Endothelial cell (in vitro differentiated cells): ENCODE results near the gene RPRM. TPM values are rescaled to one million over a fixed set of nuclear protein-coding genes. Genes with fewer than 3 reads are reported as not detected.
"Not testable (repeated sequence)": the region's sequence is repeated elsewhere in the genome, so short reads cannot be mapped to it uniquely, and the experiment has no call there.

Experiments used
- DNase-seq: peaks from one replicate; pipeline ENCODE4 v3.0.0; 2021; ENCODE audit warnings: low spot score
- H3K27ac Mint-ChIP-seq: one replicate; pipeline ENCODE4 v1.8.0; 2021; ENCODE audit warnings: mixed read lengths, inconsistent platforms; ENCODE audit not compliant: unreplicated experiment
- H3K27me3 Mint-ChIP-seq: one replicate; pipeline ENCODE4 v1.8.0; 2021; ENCODE audit warnings: mild to moderate bottlenecking, moderate library complexity, mixed read lengths, inconsistent platforms; ENCODE audit not compliant: unreplicated experiment
- H3K36me3 Mint-ChIP-seq: one replicate; pipeline ENCODE4 v1.8.0; 2021; ENCODE audit warnings: mild to moderate bottlenecking, low read depth, mixed read lengths, inconsistent platforms; ENCODE audit not compliant: unreplicated experiment
- H3K4me1 Mint-ChIP-seq: one replicate; pipeline ENCODE4 v1.8.0; 2021; ENCODE audit warnings: mild to moderate bottlenecking, mixed read lengths, inconsistent platforms; ENCODE audit not compliant: unreplicated experiment
- H3K4me3 Mint-ChIP-seq: one replicate; pipeline ENCODE4 v1.8.0; 2021; ENCODE audit warnings: mild to moderate bottlenecking, mixed read lengths, inconsistent platforms; ENCODE audit not compliant: unreplicated experiment
- H3K9me3 Mint-ChIP-seq: one replicate; pipeline ENCODE4 v1.8.0; 2021; ENCODE audit warnings: mixed read lengths, inconsistent platforms; ENCODE audit not compliant: unreplicated experiment
- CTCF ChIP-seq: fragments of 200-600 bp; sonication (generic); IDR thresholded peaks from one replicate; pipeline ENCODE4 v1.5.0; 2021; ENCODE audit warnings: antibody characterized with exemption; ENCODE audit not compliant: unreplicated experiment
- total RNA-seq: library from RNA; stranded (reverse); fragmentation: NEBNext Ultra II Directional; extraction: Animal tissue kit (Norgen Biotek cat#: 25700); gene quantifications from one replicate; pipeline ENCODE4 v1.2.1, GENCODE V29; 2021; ENCODE audit not compliant: unreplicated experiment

Gene RPRM
- total RNA-seq, 1 donor from 2014 or later: 6.4 TPM

GRCh38 chr2:153509133-153509532 is 30.6 kb upstream of the RPRM start:
- Mint-ChIP-seq H3K4me3 (no peak overlapping the region), H3K4me1 (peaks cover 20% of the 10 kb centered on the region), H3K27ac (no peak overlapping the region), H3K27me3 (peaks cover 3% of the 10 kb centered on the region), H3K36me3 (peaks cover 4% of the 10 kb centered on the region), H3K9me3 (peaks cover 5% of the 10 kb centered on the region)
- no peak for TF ChIP-seq CTCF
- DNase-seq: no peak

- H3K4me1 Mint-ChIP-seq, H3K36me3 Mint-ChIP-seq, H3K4me3 Mint-ChIP-seq, DNase-seq, H3K9me3 Mint-ChIP-seq, H3K27me3 Mint-ChIP-seq, H3K27ac Mint-ChIP-seq: not testable (repeated sequence)
Measured at GRCh38 chr2:153506499-153506898, 27.9 kb upstream of the RPRM start.

DNA sequence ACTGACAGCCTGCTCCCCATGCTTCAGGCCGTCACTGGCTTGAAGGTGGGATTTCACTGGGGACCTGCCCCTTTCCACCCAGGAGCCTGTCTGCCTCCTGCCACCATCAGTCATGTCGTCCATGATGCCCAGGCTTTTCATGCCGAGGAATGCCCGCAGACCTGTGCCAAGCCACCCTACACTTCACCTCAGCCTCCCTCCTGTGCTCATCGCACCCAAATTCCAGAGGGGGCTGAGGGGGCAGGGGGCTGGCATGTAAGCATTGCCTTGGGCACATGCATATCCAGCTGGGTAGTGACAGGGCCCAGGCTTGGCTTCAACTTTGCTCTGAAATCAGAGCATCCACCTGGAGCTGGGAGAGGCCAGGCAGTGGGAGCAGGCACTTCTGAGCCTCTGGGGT is 20.9 kb upstream of the RPRM start:
- no peak for TF ChIP-seq CTCF
- no peaks in the 10 kb centered on the region for H3K27me3 Mint-ChIP-seq
- no peak overlapping the region for H3K27ac Mint-ChIP-seq
- H3K36me3 Mint-ChIP-seq: no peaks in the 10 kb centered on the region
- H3K4me1 Mint-ChIP-seq: peaks cover 5% of the 10 kb centered on the region
- no peak for DNase-seq
- no peaks in the 10 kb centered on the region for H3K9me3 Mint-ChIP-seq
- H3K4me3 Mint-ChIP-seq: no peak overlapping the region

DNA sequence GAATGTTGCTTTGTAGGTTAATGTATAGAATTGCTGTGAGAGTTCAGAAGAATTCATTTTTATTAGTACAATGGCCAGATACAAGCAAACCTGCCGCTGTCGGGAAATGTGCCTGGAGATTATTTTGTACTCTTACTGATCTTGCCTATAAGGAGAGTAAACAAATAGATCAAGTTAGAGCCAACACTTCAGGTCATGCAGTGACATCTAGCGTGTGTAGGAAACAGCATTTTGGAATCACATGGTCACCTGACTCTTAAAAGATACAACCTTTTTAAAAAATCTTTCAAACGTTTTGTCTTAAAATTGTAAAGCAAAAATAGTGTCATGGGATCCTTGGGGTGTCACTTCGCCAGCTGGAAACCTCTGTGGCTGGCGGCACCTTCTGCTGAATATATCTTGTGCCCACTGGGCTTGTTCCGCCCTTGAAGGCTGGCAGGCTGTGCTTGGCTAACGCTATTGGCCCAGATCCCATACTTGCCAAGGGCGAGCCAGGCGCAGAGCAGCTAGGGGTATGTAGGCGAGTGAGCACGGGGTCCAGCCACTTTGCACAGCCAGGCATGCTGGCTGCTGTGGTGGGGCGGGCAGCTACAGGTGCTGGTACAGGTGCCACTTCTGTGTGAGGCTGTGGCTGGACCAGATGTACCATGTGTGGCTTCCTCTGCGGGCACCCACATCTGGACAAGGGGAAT is 19.5 kb upstream of the RPRM start:
- Mint-ChIP-seq H3K27me3 (no peaks in the 10 kb centered on the region), H3K4me1 (peaks cover 5% of the 10 kb centered on the region), H3K9me3 (no peaks in the 10 kb centered on the region), H3K27ac (no peak overlapping the region), H3K36me3 (no peaks in the 10 kb centered on the region), H3K4me3 (no peak overlapping the region)
- no peak for DNase-seq
- no peak for TF ChIP-seq CTCF

GRCh38 chr2:153495725-153496124 is 17.2 kb upstream of the RPRM start:
- Mint-ChIP-seq H3K27ac (no peak overlapping the region), H3K27me3 (no peaks in the 10 kb centered on the region), H3K36me3 (no peaks in the 10 kb centered on the region), H3K4me1 (peaks cover 5% of the 10 kb centered on the region), H3K4me3 (no peak overlapping the region), H3K9me3 (no peaks in the 10 kb centered on the region)
- DNase-seq: no peak
- TF ChIP-seq CTCF: no peak
